Suprapubic skin (tissue), 3 donors: Measurements from ENCODE around the gene REEP6.

Experiments
- CTCF ChIP-seq, 2 donors: fragments of 200-600 bp in 1 of 2; fragments of 450-650 bp in 1 of 2; sonication (generic) in 1 of 2; IDR thresholded peaks; one replicate each; pipeline ENCODE4 v1.5.1; 2016 to 2019; ENCODE audit warnings: antibody characterized with exemption in 2 of 2, mild to moderate bottlenecking in 1 of 2, moderate library complexity in 1 of 2
- POLR2A ChIP-seq, 2 donors: fragments of 450-650 bp; IDR thresholded peaks; one replicate each; pipeline ENCODE4 v1.6.1; 2017; ENCODE audit warnings: antibody characterized with exemption in 2 of 2, mild to moderate bottlenecking in 2 of 2, moderate library complexity in 2 of 2

- no peak for TF ChIP-seq CTCF (IDR thresholded peaks at IDR 0.05)
- TF ChIP-seq POLR2A (IDR thresholded peaks at IDR 0.05): no peak
Measured at GRCh38 chr19:1510807-1511206, 19.8 kb downstream of the REEP6 start.
